Measurements from ENCODE around the gene CLEC11A. TPM values are rescaled to one million over a fixed set of nuclear protein-coding genes. Genes with fewer than 3 reads are reported as not detected.

CLEC11A gene
- total and polyA plus RNA-seq, 9 of the 15 experiments (the other 6 are each of a cell fraction or from before 2014, with no cell fraction given): 0.39 to 43.9 (median 3.4) TPM

- no peak for TF ChIP-seq ILK (tag; IDR thresholded peaks at IDR 0.05; ENCODE audit: borderline replicate concordance, low read depth)
- TF ChIP-seq ASH1L (IDR thresholded peaks at IDR 0.05; ENCODE audit: borderline replicate concordance, low read depth, partially characterized antibody): no peak
- no peak for TF ChIP-seq LEF1 (IDR thresholded peaks at IDR 0.05)
- no peak for TF ChIP-seq ZFP36 (IDR thresholded peaks at IDR 0.05; ENCODE audit: low read depth, low read length, partially characterized antibody)
- peak; percentile 81 for TF ChIP-seq HLTF (IDR thresholded peaks at IDR 0.05)
- TF ChIP-seq MAZ (CRISPR knock-in tag; conservative IDR thresholded peaks at IDR 0.05 in 1 of 2, IDR thresholded peaks at IDR 0.05 in 1 of 2): no peak
- TF ChIP-seq NR0B1 (IDR thresholded peaks at IDR 0.05; ENCODE audit: partially characterized antibody): no peak
- TF ChIP-seq SAP30 (IDR thresholded peaks at IDR 0.05; ENCODE audit: borderline replicate concordance, insufficient read depth, low read depth, low read length, poor library complexity, severe bottlenecking): no peak
- TF ChIP-seq RB1 (IDR thresholded peaks at IDR 0.05; ENCODE audit: low read depth): no peak
- TF ChIP-seq MLLT1 (IDR thresholded peaks at IDR 0.05): no peak
- TF ChIP-seq ESRRB (CRISPR knock-in tag; IDR thresholded peaks at IDR 0.05; ENCODE audit: borderline replicate concordance): no peak
- TF ChIP-seq E2F4 (CRISPR knock-in tag; IDR thresholded peaks at IDR 0.05; ENCODE audit: low read depth): no peak
- TF ChIP-seq RBM25 (IDR thresholded peaks at IDR 0.05; ENCODE audit: low read depth, low read length, severe bottlenecking): peak; percentile 95
- TF ChIP-seq ARID3B (CRISPR knock-in tag; IDR thresholded peaks at IDR 0.05; ENCODE audit: borderline replicate concordance): no peak
- TF ChIP-seq ZNF77 (CRISPR knock-in tag; IDR thresholded peaks at IDR 0.05): no peak
- no peak for TF ChIP-seq HDAC1 (IDR thresholded peaks at IDR 0.05)
- peak; percentile 14; the same call in 1 of the 2 replicates for TF ChIP-seq USF2 (CRISPR knock-in tag; IDR thresholded peaks at IDR 0.05)
- no peak for TF ChIP-seq HMG20B (CRISPR knock-in tag; IDR thresholded peaks at IDR 0.05)
- no peak for TF ChIP-seq ZNF239 (CRISPR knock-in tag; IDR thresholded peaks at IDR 0.05)
- no peak for TF ChIP-seq TCF7 (IDR thresholded peaks at IDR 0.05; ENCODE audit: borderline replicate concordance)
- TF ChIP-seq CBFA2T2 (conservative IDR thresholded peaks at IDR 0.05): no peak
- TF ChIP-seq U2AF2 (optimal IDR thresholded peaks at IDR 0.05; ENCODE audit: low read depth, low read length): no peak
Observed at GRCh38 chr19:50676625-50677197, 46.5 kb upstream of the CLEC11A start (continued).
